ENCODE results near the gene GKN2.
A peak's percentile ranks its signal among the peaks of the same experiment; 100 is the strongest.

The GKN2 gene

GRCh38 chr2:68952887-68953521 lies at the start of gene GKN2:
TSS of gene GKN2 (minus strand) at chr2:68952893. CDS start at chr2:68952861, 32 bp downstream.
- no peak for DNase-seq (ENCODE audit: low read depth)

- DNase-seq (ENCODE audit: low read depth), result no peak
Observed at GRCh38 chr2:69001879-69002278, 49.2 kb upstream of the GKN2 start.

- DNase-seq (ENCODE audit: low read depth), result no peak
Observed at GRCh38 chr2:68997401-68997800, 44.7 kb upstream of the GKN2 start.

- no peak for DNase-seq (ENCODE audit: low read depth)
Observed at GRCh38 chr2:68995916-68996315, 43.2 kb upstream of the GKN2 start.

- peak; percentile 65 for DNase-seq (ENCODE audit: low read depth)
Observed at GRCh38 chr2:68994864-68995263, 42.2 kb upstream of the GKN2 start.

- no peak for DNase-seq (ENCODE audit: low read depth)
Observed at GRCh38 chr2:68993660-68994059, 41.0 kb upstream of the GKN2 start.

GRCh38 chr2:68992933-68993332 lies 40.2 kb upstream of the GKN2 start:
- DNase-seq (ENCODE audit: low read depth), result no peak

- no peak for DNase-seq (ENCODE audit: low read depth)
Observed at GRCh38 chr2:68992341-68992740, 39.6 kb upstream of the GKN2 start.

- no peak for DNase-seq (ENCODE audit: low read depth)
Observed at GRCh38 chr2:68989035-68989434, 36.3 kb upstream of the GKN2 start.

- no peak for DNase-seq (ENCODE audit: low read depth)
Observed at GRCh38 chr2:68987021-68987503, 34.4 kb upstream of the GKN2 start.

- no peak for DNase-seq (ENCODE audit: low read depth)
Observed at GRCh38 chr2:68980956-68981355, 28.3 kb upstream of the GKN2 start.

- no peak for DNase-seq (ENCODE audit: low read depth)
Observed at GRCh38 chr2:68978098-68978497, 25.4 kb upstream of the GKN2 start.

GRCh38 chr2:68977453-68977852 lies 24.8 kb upstream of the GKN2 start:
- DNase-seq (ENCODE audit: low read depth), result no peak

- no peak for DNase-seq (ENCODE audit: low read depth)
Observed at GRCh38 chr2:68975844-68976243, 23.2 kb upstream of the GKN2 start.

- no peak for DNase-seq (ENCODE audit: low read depth)
Observed at GRCh38 chr2:68974946-68975665, 22.4 kb upstream of the GKN2 start.

- DNase-seq (ENCODE audit: low read depth), result no peak
Observed at GRCh38 chr2:68974251-68974650, 21.6 kb upstream of the GKN2 start, which contains the start of gene GKN1. TSS of gene GKN1 (plus strand) at chr2:68974636. CDS start at chr2:68974678, 42 bp downstream.

GRCh38 chr2:68971591-68972231 lies 19.0 kb upstream of the GKN2 start:
- DNase-seq (ENCODE audit: low read depth), result peak; percentile 91

- DNase-seq (ENCODE audit: low read depth), result no peak
Observed at GRCh38 chr2:68970566-68971265, 18.0 kb upstream of the GKN2 start.

GRCh38 chr2:68969736-68970490 lies 17.2 kb upstream of the GKN2 start:
- DNase-seq (ENCODE audit: low read depth), result no peak

- DNase-seq (ENCODE audit: low read depth), result no peak
Observed at GRCh38 chr2:68968221-68968620, 15.5 kb upstream of the GKN2 start.

- DNase-seq (ENCODE audit: low read depth), result no peak
Observed at GRCh38 chr2:68964282-68964681, 11.6 kb upstream of the GKN2 start.

- DNase-seq (ENCODE audit: low read depth), result no peak
Observed at GRCh38 chr2:68961380-68961779, 8.7 kb upstream of the GKN2 start.
